Femur (tissue), 1 donor: Measurements from ENCODE around the gene FHOD3.

Experiments
- DNase-seq: peaks from one replicate; pipeline ENCODE4 v3.0.0-alpha.2; 2017

FHOD3 gene

DNA sequence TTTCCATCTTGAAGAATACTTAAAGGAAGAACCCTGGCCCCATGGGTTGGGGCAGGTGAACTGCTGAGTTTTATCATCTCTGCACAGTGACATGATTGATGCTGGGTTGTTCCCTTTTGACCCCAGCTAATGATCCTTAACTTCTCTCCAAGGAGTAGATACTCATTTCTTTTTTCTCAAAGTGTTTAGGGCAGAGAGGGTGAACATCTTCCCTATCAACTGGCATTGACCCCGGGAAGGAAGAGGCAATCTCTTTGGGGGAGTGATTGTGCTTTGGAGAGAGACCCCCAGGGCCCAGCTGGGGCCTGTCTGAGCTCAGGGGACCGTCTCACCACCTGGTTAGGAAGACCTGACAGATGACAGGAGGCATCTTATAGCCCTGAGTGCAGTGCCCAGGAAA is 190.6 kb downstream of the FHOD3 start:
- no peak for DNase-seq

- no peak for DNase-seq
Measured at GRCh38 chr18:36490897-36491296, 193.4 kb downstream of the FHOD3 start.

DNA sequence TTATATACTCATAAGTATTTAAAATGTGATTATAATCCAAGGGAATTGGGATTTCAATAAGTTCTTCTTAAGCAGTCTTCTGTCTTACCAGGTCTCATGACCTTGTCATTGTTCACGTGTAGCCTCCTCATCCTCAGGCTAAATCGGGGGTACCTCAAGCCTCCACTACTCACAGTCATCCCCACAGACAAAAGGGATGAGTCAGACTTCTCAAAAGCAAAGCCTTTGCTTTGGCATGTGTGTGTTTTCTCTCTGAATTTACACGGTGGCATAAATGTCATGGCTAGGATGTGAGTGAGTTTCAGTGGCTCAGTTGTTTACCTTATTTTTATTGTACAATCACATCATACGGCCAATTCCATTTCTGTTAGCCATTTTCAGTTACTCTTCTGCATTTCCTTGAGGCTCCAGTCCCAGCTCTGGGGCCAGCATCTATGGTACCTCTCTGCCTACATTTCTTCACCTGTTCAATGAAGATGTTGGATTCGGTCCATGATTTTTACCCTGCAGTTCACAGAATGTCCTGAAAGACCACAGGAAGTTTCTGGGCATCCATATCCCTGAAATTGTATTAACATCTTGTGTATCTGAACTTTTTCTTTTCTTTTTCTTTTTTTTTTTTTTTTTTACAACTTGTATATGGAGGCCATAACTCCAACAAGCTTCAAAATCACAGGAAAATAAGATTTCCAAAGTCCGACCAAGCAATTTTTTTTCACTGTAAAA is 195.3 kb downstream of the FHOD3 start:
- DNase-seq: no peak

GRCh38 chr18:36493349-36494159 is 196.0 kb downstream of the FHOD3 start:
- DNase-seq: no peak

DNA sequence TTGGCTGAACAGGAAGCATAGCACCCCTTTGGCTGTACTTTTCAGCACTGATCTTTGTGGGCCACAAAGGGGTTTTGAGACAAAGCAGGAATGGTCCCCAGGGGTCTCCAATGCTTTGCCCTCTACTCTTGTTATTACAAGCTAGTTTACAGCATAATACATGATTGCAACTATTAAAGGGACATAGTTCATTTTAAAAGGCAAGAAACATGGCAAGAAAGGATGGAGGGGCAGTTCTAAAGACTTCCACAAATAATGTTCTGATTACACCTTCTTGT is 196.6 kb downstream of the FHOD3 start:
- no peak for DNase-seq

DNA sequence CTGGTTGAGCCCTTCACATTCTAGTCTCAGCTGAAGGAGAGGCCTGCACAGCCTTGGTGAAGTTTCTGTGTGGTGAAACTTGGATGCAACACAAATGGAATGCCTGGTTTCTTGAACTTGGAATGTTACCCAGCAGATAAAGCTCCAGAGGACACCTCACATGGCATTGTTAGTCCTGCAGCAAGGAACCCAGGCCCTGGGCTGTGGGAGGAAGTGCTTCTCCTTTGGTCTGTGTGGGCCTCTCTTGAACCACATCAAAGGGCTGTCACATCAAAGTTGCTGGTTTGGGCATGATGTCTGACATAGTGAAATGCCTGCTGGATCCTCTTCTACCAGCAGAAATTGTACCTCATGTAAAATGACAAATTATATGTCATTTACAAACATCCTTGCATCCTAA is 198.5 kb downstream of the FHOD3 start:
- DNase-seq: no peak

DNA sequence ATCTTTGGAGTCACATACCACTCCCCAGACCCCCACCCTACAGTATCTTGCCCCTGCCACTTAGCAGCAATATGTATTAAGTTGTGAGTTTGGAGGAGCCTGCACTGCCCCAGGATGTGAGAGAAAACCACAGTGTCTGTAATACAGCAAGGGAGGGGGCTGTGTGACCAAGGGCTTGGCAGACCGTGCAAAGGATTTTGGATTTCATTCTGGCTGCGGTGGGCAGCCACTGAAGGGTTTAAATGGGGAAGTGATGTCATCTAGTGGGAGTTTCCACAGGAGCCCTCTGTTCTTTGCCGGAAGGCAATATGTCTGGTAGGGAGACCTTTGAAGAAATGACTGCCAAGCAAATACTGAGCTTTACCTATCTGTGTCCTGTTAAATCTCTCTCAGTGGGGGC is 202.4 kb downstream of the FHOD3 start:
- DNase-seq: peak; percentile 50

DNA sequence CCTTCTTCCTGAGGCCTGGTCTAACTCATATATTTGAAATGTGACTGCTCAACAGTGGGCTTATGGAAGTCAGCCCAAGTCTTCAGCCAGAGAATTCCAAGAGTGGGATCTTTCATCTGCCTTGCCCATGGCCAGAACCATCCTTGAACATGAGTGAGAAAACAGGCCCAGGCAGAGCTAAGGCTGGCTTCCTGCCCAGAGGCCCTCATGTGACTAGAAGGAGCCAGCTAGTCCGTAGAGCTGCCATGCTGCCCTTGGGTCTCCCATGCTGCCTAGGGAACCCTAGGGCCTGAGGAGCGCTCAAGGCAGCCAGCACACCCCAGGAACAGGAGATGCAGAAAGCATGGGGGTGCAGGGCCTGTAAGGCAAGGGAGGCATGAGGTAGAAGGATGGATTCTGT is 203.6 kb downstream of the FHOD3 start:
- no peak for DNase-seq

DNA sequence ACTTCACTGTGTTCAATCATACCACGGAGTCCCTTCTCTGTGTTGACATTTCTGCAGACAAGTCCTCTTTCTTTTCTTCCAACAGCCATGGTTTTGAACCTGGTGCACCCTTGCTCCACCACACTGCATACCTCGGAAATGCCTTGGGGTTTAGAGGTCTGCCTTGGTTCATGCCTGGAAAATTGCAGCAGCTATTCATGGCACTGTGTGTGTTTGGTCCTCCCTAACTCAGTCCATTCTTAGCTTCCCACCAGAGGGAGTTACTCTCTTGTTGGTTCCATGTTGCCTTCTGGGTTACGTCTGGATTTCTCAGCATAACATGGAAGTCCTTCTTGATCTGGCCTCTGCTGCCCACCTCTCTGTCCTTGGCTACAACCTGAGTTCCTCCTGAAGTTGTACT is 206.0 kb downstream of the FHOD3 start:
- no peak for DNase-seq

DNA sequence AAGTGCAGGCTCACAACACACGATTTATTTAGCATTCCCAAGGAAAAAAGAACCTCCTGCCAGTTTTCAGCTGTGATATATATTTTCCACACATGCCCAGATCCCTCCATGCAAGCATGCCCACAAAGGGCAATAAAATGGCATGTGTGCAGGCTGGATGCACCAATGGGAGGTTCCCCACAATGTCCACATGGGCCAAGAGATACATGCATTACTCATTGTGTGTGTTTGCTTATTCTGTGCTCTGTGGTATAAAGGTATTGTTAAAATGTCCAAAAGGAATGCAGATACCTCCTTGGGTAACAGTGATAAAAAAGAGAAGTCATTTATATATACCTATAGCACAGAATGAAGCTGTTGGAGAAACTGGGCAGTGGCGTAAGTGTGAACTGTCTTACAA is 207.4 kb downstream of the FHOD3 start:
- DNase-seq: no peak

DNA sequence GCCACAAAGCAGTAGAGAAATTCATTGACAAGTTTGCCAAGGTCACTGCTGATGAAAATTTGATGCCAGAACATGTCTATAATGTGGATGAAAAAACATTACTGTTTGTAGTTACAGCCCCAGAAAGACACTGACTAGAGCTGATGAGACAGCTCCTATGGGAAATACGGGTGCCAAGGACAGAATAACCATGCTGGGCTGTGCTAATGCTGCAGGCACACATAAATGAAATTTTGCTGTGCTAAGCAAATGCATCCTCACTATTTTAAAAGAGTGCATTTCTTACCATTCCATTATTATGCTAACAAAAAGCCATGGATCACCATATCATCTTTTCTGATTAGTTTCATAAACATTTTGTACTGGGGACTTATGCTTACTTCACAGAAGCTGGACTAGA is 208.2 kb downstream of the FHOD3 start:
- no peak for DNase-seq

GRCh38 chr18:36509646-36510197 is 212.2 kb downstream of the FHOD3 start:
- DNase-seq: no peak

GRCh38 chr18:36511791-36512352 is 214.4 kb downstream of the FHOD3 start:
- DNase-seq: no peak

- DNase-seq: no peak
Measured at GRCh38 chr18:36513556-36513955, 216.0 kb downstream of the FHOD3 start.

DNA sequence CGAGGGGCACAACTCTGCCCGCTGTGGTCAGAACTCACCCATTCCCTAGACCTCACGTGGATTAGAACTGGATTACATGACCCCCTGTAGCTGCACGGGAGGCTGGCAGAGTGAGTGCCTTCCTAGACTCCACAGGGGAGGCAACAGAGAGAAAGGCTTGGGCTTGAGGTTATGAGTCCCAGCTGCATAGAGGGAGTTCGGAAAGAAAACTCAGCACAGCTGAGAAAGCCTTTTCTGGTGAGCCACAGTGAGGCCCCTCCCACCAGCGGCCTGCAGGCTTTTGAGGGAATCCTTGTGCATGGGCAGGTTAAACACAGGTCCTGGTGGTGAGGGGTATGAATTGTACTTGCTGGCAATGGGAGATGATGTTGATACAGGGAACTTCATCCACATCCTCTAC is 217.3 kb downstream of the FHOD3 start:
- no peak for DNase-seq

DNA sequence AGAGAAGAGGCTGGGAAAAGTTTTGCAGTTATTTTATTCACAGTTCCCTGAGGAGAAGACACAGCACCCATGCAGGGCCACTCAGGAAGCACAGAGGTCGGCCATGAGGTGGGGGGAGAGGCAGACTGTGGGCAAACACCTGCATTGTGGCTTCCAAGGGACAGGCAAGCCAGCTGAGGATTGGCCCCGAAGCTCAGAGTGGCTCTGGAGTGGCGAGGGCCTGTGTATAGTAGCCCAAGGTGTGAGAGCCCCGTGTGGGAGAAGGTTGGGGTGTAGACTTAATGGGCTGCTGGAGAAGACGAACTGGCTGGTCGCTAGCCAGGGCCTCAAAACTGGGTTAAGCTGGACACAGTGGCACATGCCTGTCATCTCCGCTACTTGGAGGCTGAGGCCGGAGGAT is 218.7 kb downstream of the FHOD3 start:
- DNase-seq: no peak

GRCh38 chr18:36516726-36517125 is 219.2 kb downstream of the FHOD3 start:
- no peak for DNase-seq

- no peak for DNase-seq
Measured at GRCh38 chr18:36518839-36519238, 221.3 kb downstream of the FHOD3 start.

- no peak for DNase-seq
Measured at GRCh38 chr18:36519358-36519757, 221.8 kb downstream of the FHOD3 start.

DNA sequence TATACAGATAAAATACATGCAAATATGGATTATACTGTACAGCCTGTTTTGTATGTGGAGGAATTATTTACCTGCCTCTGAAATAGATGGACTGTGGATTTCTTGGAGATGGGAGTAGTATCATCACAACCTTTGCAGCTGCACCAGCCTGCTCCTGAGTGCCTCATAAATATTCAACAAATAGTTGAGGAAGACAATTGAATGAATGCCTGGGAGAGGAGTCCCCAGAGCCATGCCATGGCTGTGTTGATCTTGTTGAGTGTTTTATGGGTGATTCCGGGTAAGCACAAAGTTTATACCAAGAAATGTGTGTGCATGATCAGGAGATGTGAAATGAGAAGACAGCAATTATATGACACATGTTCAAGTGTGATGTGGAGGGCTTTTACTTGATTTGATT is 225.0 kb downstream of the FHOD3 start:
- DNase-seq: no peak

DNA sequence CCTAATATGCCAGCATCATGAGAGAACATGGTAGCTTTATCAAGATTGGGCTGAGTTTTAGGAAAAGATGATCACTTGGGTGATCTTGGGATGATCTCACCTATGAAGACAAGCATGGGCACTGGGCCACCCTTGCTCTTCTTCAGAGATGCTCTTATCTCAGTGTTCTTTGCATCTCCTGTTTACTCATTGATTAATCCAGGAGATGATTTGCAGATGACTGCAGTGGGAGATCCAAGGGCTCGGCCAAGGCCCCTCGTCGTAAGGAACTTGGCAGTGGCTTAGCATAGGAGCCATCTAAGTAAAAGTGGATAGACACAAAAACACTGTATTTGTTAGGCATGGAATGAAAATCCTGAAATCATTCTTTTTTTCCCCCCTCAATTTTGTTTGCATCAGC is 228.4 kb downstream of the FHOD3 start:
- no peak for DNase-seq

DNA sequence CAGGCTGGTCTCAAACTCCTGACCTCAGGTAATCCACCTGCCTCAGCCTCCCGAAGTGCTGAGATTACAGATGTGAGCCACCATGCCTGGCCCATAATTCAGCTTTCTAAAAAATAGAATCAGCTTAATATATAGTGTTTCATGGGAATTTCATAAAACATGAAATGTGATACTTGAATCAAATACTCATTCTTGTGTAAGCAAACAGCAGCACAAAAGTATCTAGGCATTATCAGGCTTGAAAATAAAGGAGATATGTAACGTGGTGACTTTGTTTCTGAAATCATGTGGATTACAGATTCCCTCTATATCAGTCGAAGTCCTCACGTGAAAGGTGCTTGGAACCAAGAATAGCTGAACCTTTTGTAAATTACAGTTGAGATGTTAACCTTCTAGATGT is 229.1 kb downstream of the FHOD3 start:
- DNase-seq: no peak

DNA sequence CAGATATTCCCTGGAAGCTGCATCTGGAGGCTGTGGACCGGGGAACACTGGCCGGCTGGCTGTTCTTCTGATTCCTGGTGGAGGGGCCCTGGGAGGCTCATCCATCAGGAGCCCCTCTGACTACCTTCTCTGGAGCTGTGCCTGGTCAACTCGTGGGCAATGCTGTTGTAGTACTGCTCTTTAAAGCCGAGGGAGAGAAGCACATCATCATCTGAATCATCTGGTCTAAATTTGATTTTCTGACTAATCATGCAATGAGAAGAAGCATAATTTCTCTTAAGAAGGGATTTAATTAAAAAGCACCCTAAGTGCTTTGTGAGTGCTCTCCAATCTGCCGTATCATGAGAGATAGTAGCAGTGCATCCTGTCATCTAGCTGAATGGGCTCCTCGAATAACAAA is 229.5 kb downstream of the FHOD3 start:
- no peak for DNase-seq
